Cardiac muscle cell (in vitro differentiated cells and primary cell): Measurements from ENCODE around the gene SNX27. TPM values are rescaled to one million over a fixed set of nuclear protein-coding genes. Genes with fewer than 3 reads are reported as not detected.
A peak's percentile ranks its signal among the peaks of the same experiment; 100 is the strongest.

Source experiments
- DNase-seq, 2 donors: peaks; one replicate each; pipeline versions ENCODE4 v3.0.0 to v3.0.0-alpha.2; 2010 to 2017; ENCODE audit warnings: low read depth in 1 of 2, low spot score in 1 of 2
- H3K27ac ChIP-seq: fragments of 200-600 bp; sonication (generic); 2 replicates; pipeline ENCODE4 v1.5.1; 2016
- H3K27me3 ChIP-seq: fragments of 200-600 bp; sonication (generic); 2 replicates; pipeline ENCODE4 v1.6.0; 2016; ENCODE audit warnings: control low read depth
- H3K36me3 ChIP-seq: fragments of 200-600 bp; sonication (generic); 2 replicates; pipeline ENCODE4 v1.5.1; 2016; ENCODE audit warnings: control low read depth
- H3K4me1 ChIP-seq: fragments of 200-600 bp; sonication (generic); 2 replicates; pipeline ENCODE4 v1.8.1; 2017; ENCODE audit warnings: low read depth, mild to moderate bottlenecking, mixed run types
- H3K4me3 ChIP-seq: fragments of 200-600 bp; sonication (generic); 2 replicates; pipeline ENCODE4 v1.5.1; 2016; ENCODE audit warnings: mild to moderate bottlenecking
- H3K9me3 ChIP-seq: fragments of 200-600 bp; sonication (generic); 2 replicates; pipeline ENCODE4 v1.5.1; 2017; ENCODE audit warnings: low read depth, mild to moderate bottlenecking, control low read depth
- CTCF ChIP-seq: IDR thresholded peaks from 2 replicates; pipeline ENCODE4 v1.5.1; 2012; ENCODE audit warnings: low read depth, mild to moderate bottlenecking, low read length
- polyA plus RNA-seq: library from polyadenylated mRNA; unstranded; fragments of >200 nt; fragmentation: Nextera tagmentation; extraction: Ambion mirVana; gene quantifications from 2 replicates; pipeline ENCODE4 v1.2.1, GENCODE V29; 2016
- total RNA-seq: library from RNA; depleted of rRNA; stranded (reverse); fragments of >200 nt; gene quantifications from 2 replicates; pipeline ENCODE4 v1.2.3, GENCODE V29; 2016

The SNX27 gene
- total and polyA plus RNA-seq, 2 experiments from 2014 or later, result 24.4 to 34.5 TPM

- no peak for TF ChIP-seq CTCF
- H3K27me3 ChIP-seq, result no peaks in the 10 kb centered on the region
- no peaks in the 10 kb centered on the region for H3K4me1 ChIP-seq
- H3K4me3 ChIP-seq, result no peak overlapping the region
- no peak for DNase-seq
- no peaks in the 10 kb centered on the region for H3K9me3 ChIP-seq
- no peak overlapping the region for H3K27ac ChIP-seq
- peaks cover 6% of the 10 kb centered on the region for H3K36me3 ChIP-seq
These were observed 30.4 kb upstream of the SNX27 start for GRCh38 chr1:151581451-151581850.

GRCh38 chr1:151581921-151582320, 29.9 kb upstream of the SNX27 start:
- Histone ChIP-seq H3K9me3 (no peaks in the 10 kb centered on the region), H3K36me3 (peaks cover 6% of the 10 kb centered on the region), H3K4me3 (no peak overlapping the region), H3K27me3 (no peaks in the 10 kb centered on the region), H3K27ac (no peak overlapping the region), H3K4me1 (no peaks in the 10 kb centered on the region)
- DNase-seq, result no peak
- TF ChIP-seq CTCF, result no peak

- TF ChIP-seq CTCF, result no peak
- no peak for DNase-seq
- no peak overlapping the region for H3K4me3 ChIP-seq
- H3K4me1 ChIP-seq, result no peaks in the 10 kb centered on the region
- no peaks in the 10 kb centered on the region for H3K27me3 ChIP-seq
- H3K36me3 ChIP-seq, result peaks cover 2% of the 10 kb centered on the region
- H3K27ac ChIP-seq, result no peak overlapping the region
- no peaks in the 10 kb centered on the region for H3K9me3 ChIP-seq
These were observed 28.1 kb upstream of the SNX27 start for GRCh38 chr1:151583796-151584195.

- H3K4me3 ChIP-seq, result no peak overlapping the region
- DNase-seq, result no peak
- no peaks in the 10 kb centered on the region for H3K27me3 ChIP-seq
- no peaks in the 10 kb centered on the region for H3K9me3 ChIP-seq
- H3K27ac ChIP-seq, result no peak overlapping the region
- H3K4me1 ChIP-seq, result no peaks in the 10 kb centered on the region
- no peaks in the 10 kb centered on the region for H3K36me3 ChIP-seq
- TF ChIP-seq CTCF, result no peak
These were observed 27.6 kb upstream of the SNX27 start for GRCh38 chr1:151584278-151584677.

GRCh38 chr1:151584780-151585179, 27.1 kb upstream of the SNX27 start:
- TF ChIP-seq CTCF, result no peak
- H3K36me3 ChIP-seq, result no peaks in the 10 kb centered on the region
- H3K27me3 ChIP-seq, result no peaks in the 10 kb centered on the region
- H3K4me3 ChIP-seq, result no peak overlapping the region
- no peak overlapping the region for H3K27ac ChIP-seq
- no peaks in the 10 kb centered on the region for H3K9me3 ChIP-seq
- DNase-seq, result no peak
- no peaks in the 10 kb centered on the region for H3K4me1 ChIP-seq

GRCh38 chr1:151585622-151586021, 26.2 kb upstream of the SNX27 start:
- no peak overlapping the region for H3K4me3 ChIP-seq
- DNase-seq, result peak in 1 of 2 donors; percentile 27
- H3K9me3 ChIP-seq, result no peaks in the 10 kb centered on the region
- H3K27me3 ChIP-seq, result no peaks in the 10 kb centered on the region
- no peaks in the 10 kb centered on the region for H3K4me1 ChIP-seq
- no peak overlapping the region for H3K27ac ChIP-seq
- no peak for TF ChIP-seq CTCF
- H3K36me3 ChIP-seq, result no peaks in the 10 kb centered on the region
